22Rv1 (cell line): Measurements from ENCODE around the gene ACOXL.

Experiments
- CTCF ChIP-seq: fragments of 450-650 bp; IDR thresholded peaks from 2 replicates; pipeline ENCODE4 v1.5.1; 2017; ENCODE audit warnings: mild to moderate bottlenecking
- ZFX ChIP-seq: fragments of 450-650 bp; IDR thresholded peaks from 2 replicates; pipeline ENCODE4 v1.6.1; 2017; ENCODE audit warnings: antibody characterized with exemption, borderline replicate concordance

- TF ChIP-seq CTCF (no peak), ZFX (no peak)
These were observed 423.2 kb downstream of the ACOXL start for GRCh38 chr2:111155610-111156009.
